ENCODE measurements around the gene QTRT2.

GRCh38 chr3:114083112-114083511, 26.6 kb downstream of the QTRT2 start:
- TF ChIP-seq CTCF (IDR thresholded peaks at IDR 0.05) = no peak
- no peak for TF ChIP-seq POLR2A (IDR thresholded peaks at IDR 0.05)

Data from suprapubic skin (tissue), 3 donors.